NB4 (cell line): ENCODE results near the gene TPCN1.
A peak's percentile ranks its signal among the peaks of the same experiment; 100 is the strongest.

Source experiments
- DNase-seq: peaks from one replicate; pipeline ENCODE4 v3.0.0; 2010; ENCODE audit warnings: low read depth
- H3K4me3 ChIP-seq: one replicate; pipeline ENCODE4 v1.5.1; 2011; ENCODE audit warnings: mild to moderate bottlenecking, low read depth, low read length, moderate library complexity
- CTCF ChIP-seq: IDR thresholded peaks from one replicate; pipeline ENCODE4 v1.5.1; 2012; ENCODE audit warnings: low read depth, low read length
- MAX ChIP-seq: IDR thresholded peaks from 2 replicates; pipeline ENCODE4 v1.6.1; 2011; ENCODE audit warnings: low read depth, low read length
- MYC ChIP-seq: IDR thresholded peaks from 2 replicates; pipeline ENCODE4 v1.6.1; 2011; ENCODE audit warnings: low read depth, low read length
- POLR2A ChIP-seq: IDR thresholded peaks from 2 replicates; pipeline ENCODE4 v1.6.1; 2011; ENCODE audit warnings: mild to moderate bottlenecking; ENCODE audit not compliant: insufficient read length; ENCODE audit errors: extremely low read depth

TPCN1 gene

GRCh38 chr12:113297621-113298471 lies 76.6 kb downstream of the TPCN1 start:
- TF ChIP-seq MYC: no peak
- TF ChIP-seq CTCF: no peak
- no peak for TF ChIP-seq MAX
- peak; percentile 78 for DNase-seq
- no peak overlapping the region for H3K4me3 ChIP-seq

- TF ChIP-seq MAX (no peak), POLR2A (no peak), CTCF (no peak), MYC (no peak)
- no peak overlapping the region for H3K4me3 ChIP-seq
- DNase-seq: no peak
These were observed 77.2 kb downstream of the TPCN1 start for GRCh38 chr12:113298472-113298817.

- no peak overlapping the region for H3K4me3 ChIP-seq
- TF ChIP-seq POLR2A: peak; percentile 15
- TF ChIP-seq CTCF: no peak
- TF ChIP-seq MYC: no peak
- TF ChIP-seq MAX: no peak
- DNase-seq: no peak
These were observed 77.7 kb downstream of the TPCN1 start for GRCh38 chr12:113298861-113299545.

- H3K4me3 ChIP-seq: no peak overlapping the region
- 0 out of 2 replicates have a peak, but pooled peaks have one; percentile 6 for TF ChIP-seq MAX
- TF ChIP-seq POLR2A: no peak
- no peak for TF ChIP-seq MYC
- no peak for TF ChIP-seq CTCF
These were observed 78.5 kb downstream of the TPCN1 start for GRCh38 chr12:113299619-113300237.

GRCh38 chr12:113301811-113302210 lies 80.5 kb downstream of the TPCN1 start:
- no peak for DNase-seq
- TF ChIP-seq CTCF (no peak), MYC (no peak), MAX (no peak), POLR2A (no peak)
- no peak overlapping the region for H3K4me3 ChIP-seq

More at GRCh38 chr12:113299619-113300237, 78.5 kb downstream of the TPCN1 start:
- peak; percentile 69 for DNase-seq
